ENCODE measurements around the gene TAB3.

The TAB3 gene

GRCh38 chrX:30889147-30890140 is at the start of gene TAB3:
TSS of gene TAB3 (minus strand) at chrX:30889254. CDS start at chrX:30859588, 29,666 bp downstream.
- DNase-seq (ENCODE audit: low read depth in 3 of 3), result peak; percentile 79 to 88 (median 82)

- no peak for DNase-seq (ENCODE audit: low read depth in 3 of 3)
Measured at GRCh38 chrX:30938295-30938694, 49.2 kb upstream of the TAB3 start.

GRCh38 chrX:30935985-30936384 is 46.9 kb upstream of the TAB3 start:
- no peak for DNase-seq (ENCODE audit: low read depth in 3 of 3)

GRCh38 chrX:30931920-30932319 is 42.9 kb upstream of the TAB3 start:
- DNase-seq (ENCODE audit: low read depth in 3 of 3), result no peak

- no peak for DNase-seq (ENCODE audit: low read depth in 3 of 3)
Measured at GRCh38 chrX:30930679-30931078, 41.6 kb upstream of the TAB3 start.

GRCh38 chrX:30930143-30930542 is 41.1 kb upstream of the TAB3 start:
- no peak for DNase-seq (ENCODE audit: low read depth in 3 of 3)

GRCh38 chrX:30920271-30920670 is 31.2 kb upstream of the TAB3 start:
- no peak for DNase-seq (ENCODE audit: low read depth in 3 of 3)

GRCh38 chrX:30918480-30918879 is 29.4 kb upstream of the TAB3 start:
- no peak for DNase-seq (ENCODE audit: low read depth in 3 of 3)

- no peak for DNase-seq (ENCODE audit: low read depth in 3 of 3)
Measured at GRCh38 chrX:30913492-30913891, 24.4 kb upstream of the TAB3 start.

- peak in 1 of 3 experiments; percentile 10 for DNase-seq (ENCODE audit: low read depth in 3 of 3)
Measured at GRCh38 chrX:30910124-30910860, 21.2 kb upstream of the TAB3 start.

- DNase-seq (ENCODE audit: low read depth in 3 of 3), result no peak
Measured at GRCh38 chrX:30906726-30907125, 17.7 kb upstream of the TAB3 start.

- DNase-seq (ENCODE audit: low read depth in 3 of 3), result no peak
Measured at GRCh38 chrX:30905321-30905720, 16.3 kb upstream of the TAB3 start.

- DNase-seq (ENCODE audit: low read depth in 3 of 3), result no peak
Measured at GRCh38 chrX:30904632-30905031, 15.6 kb upstream of the TAB3 start.

- DNase-seq (ENCODE audit: low read depth in 3 of 3), result no peak
Measured at GRCh38 chrX:30904186-30904585, 15.1 kb upstream of the TAB3 start.

GRCh38 chrX:30900227-30900626 is 11.2 kb upstream of the TAB3 start:
- DNase-seq (ENCODE audit: low read depth in 3 of 3), result no peak

GRCh38 chrX:30898886-30899285 is 9.8 kb upstream of the TAB3 start:
- no peak for DNase-seq (ENCODE audit: low read depth in 3 of 3)

GRCh38 chrX:30895370-30895769 is 6.3 kb upstream of the TAB3 start:
- DNase-seq (ENCODE audit: low read depth in 3 of 3), result no peak

- DNase-seq (ENCODE audit: low read depth in 3 of 3), result no peak
Measured at GRCh38 chrX:30893206-30893605, 4.2 kb upstream of the TAB3 start.

GRCh38 chrX:30892591-30892990 is 3.5 kb upstream of the TAB3 start:
- DNase-seq (ENCODE audit: low read depth in 3 of 3), result no peak

- peak in 1 of 3 experiments; percentile 21 for DNase-seq (ENCODE audit: low read depth in 3 of 3)
Measured at GRCh38 chrX:30888526-30889146, 418 bp downstream of the TAB3 start.

GRCh38 chrX:30887721-30888120 is 1.3 kb downstream of the TAB3 start:
- peak; percentile 30 to 56 (median 48) for DNase-seq (ENCODE audit: low read depth in 3 of 3)

- no peak for DNase-seq (ENCODE audit: low read depth in 3 of 3)
Measured at GRCh38 chrX:30887288-30887687, 1.8 kb downstream of the TAB3 start.
